Activated naive CD4-positive, alpha-beta T cell treated with anti-CD3 and anti-CD28 coated beads, Interleukin-2, amount 10 ng/mL, durations not matched to agents 7 days and 5 days (primary cell): ENCODE results near the gene FOXO6.

Source experiments
- CTCF ChIA-PET: fragments of 350-600 bp; sonication (Branson Sonifier 250); formaldehyde crosslinking; loops from one replicate; lab custom pipeline; 2021; ENCODE audit warnings: antibody characterized with exemption; lab: Charles Lee
- DNase-seq: peaks from one replicate; pipeline ENCODE4 v3.0.0-alpha.2; 2020
- H3K27ac Mint-ChIP-seq: one replicate; pipeline ENCODE4 v1.8.0; 2021; ENCODE audit warnings: mild to moderate bottlenecking, moderate library complexity, mixed read lengths
- H3K27me3 Mint-ChIP-seq: one replicate; pipeline ENCODE4 v1.8.0; 2021; ENCODE audit warnings: mild to moderate bottlenecking, mixed read lengths
- H3K36me3 Mint-ChIP-seq: one replicate; pipeline ENCODE4 v1.8.0; 2021; ENCODE audit warnings: mixed read lengths
- H3K4me1 Mint-ChIP-seq: one replicate; pipeline ENCODE4 v1.8.0; 2021; ENCODE audit warnings: mixed read lengths
- H3K4me3 Mint-ChIP-seq: one replicate; pipeline ENCODE4 v1.8.0; 2021; ENCODE audit warnings: mild to moderate bottlenecking, moderate library complexity, mixed read lengths
- H3K9me3 Mint-ChIP-seq: one replicate; pipeline ENCODE4 v1.8.0; 2021; ENCODE audit warnings: mixed read lengths

Gene FOXO6

GRCh38 chr1:41363591-41364320, 2.5 kb downstream of the FOXO6 start:
- peaks cover 84% of the 10 kb centered on the region for H3K27me3 Mint-ChIP-seq

GRCh38 chr1:41364442-41365319, 3.4 kb downstream of the FOXO6 start:
- no peak overlapping the region for H3K4me3 Mint-ChIP-seq
- H3K9me3 Mint-ChIP-seq, result no peaks in the 10 kb centered on the region
- H3K27ac Mint-ChIP-seq, result no peak overlapping the region
- CTCF ChIA-PET, result no interaction called here
- DNase-seq, result no peak
- peaks cover 3% of the 10 kb centered on the region for H3K4me1 Mint-ChIP-seq
- H3K36me3 Mint-ChIP-seq, result no peaks in the 10 kb centered on the region
- H3K27me3 Mint-ChIP-seq, result peaks cover 87% of the 10 kb centered on the region

More at GRCh38 chr1:41363591-41364320, 2.5 kb downstream of the FOXO6 start:
- H3K4me3 Mint-ChIP-seq, result no peak overlapping the region
- CTCF ChIA-PET, result no interaction called here
- H3K36me3 Mint-ChIP-seq, result no peaks in the 10 kb centered on the region
- peaks cover 3% of the 10 kb centered on the region for H3K4me1 Mint-ChIP-seq
- no peak overlapping the region for H3K27ac Mint-ChIP-seq
- no peaks in the 10 kb centered on the region for H3K9me3 Mint-ChIP-seq
- no peak for DNase-seq

- CTCF ChIA-PET, result no interaction called here
- no peak for DNase-seq
- Mint-ChIP-seq H3K4me3 (no peak overlapping the region), H3K36me3 (no peaks in the 10 kb centered on the region), H3K27ac (no peak overlapping the region), H3K27me3 (peaks cover 83% of the 10 kb centered on the region), H3K4me1 (peaks cover 3% of the 10 kb centered on the region), H3K9me3 (no peaks in the 10 kb centered on the region)
Measured at GRCh38 chr1:41365320-41365633, 4.0 kb downstream of the FOXO6 start.

- no peak overlapping the region for H3K27ac Mint-ChIP-seq
- DNase-seq, result no peak
- no peaks in the 10 kb centered on the region for H3K36me3 Mint-ChIP-seq
- H3K4me1 Mint-ChIP-seq, result peaks cover 3% of the 10 kb centered on the region
- CTCF ChIA-PET, result no interaction called here
- H3K27me3 Mint-ChIP-seq, result peaks cover 80% of the 10 kb centered on the region
- no peak overlapping the region for H3K4me3 Mint-ChIP-seq
- no peaks in the 10 kb centered on the region for H3K9me3 Mint-ChIP-seq
Measured at GRCh38 chr1:41365772-41366454, 4.7 kb downstream of the FOXO6 start.

- Mint-ChIP-seq H3K9me3 (no peaks in the 10 kb centered on the region), H3K36me3 (no peaks in the 10 kb centered on the region), H3K4me1 (peaks cover 3% of the 10 kb centered on the region), H3K27me3 (peaks cover 86% of the 10 kb centered on the region), H3K27ac (no peak overlapping the region), H3K4me3 (no peak overlapping the region)
- DNase-seq, result peak; percentile 51
- CTCF ChIA-PET, result no interaction called here
Measured at GRCh38 chr1:41366455-41367287, 5.4 kb downstream of the FOXO6 start.

- peaks cover 3% of the 10 kb centered on the region for H3K4me1 Mint-ChIP-seq
- no peak for DNase-seq
- H3K4me3 Mint-ChIP-seq, result no peak overlapping the region
- CTCF ChIA-PET, result no interaction called here
- H3K36me3 Mint-ChIP-seq, result no peaks in the 10 kb centered on the region
- no peak overlapping the region for H3K27ac Mint-ChIP-seq
- H3K27me3 Mint-ChIP-seq, result peaks cover 85% of the 10 kb centered on the region
- no peaks in the 10 kb centered on the region for H3K9me3 Mint-ChIP-seq
Measured at GRCh38 chr1:41367288-41367642, 6.0 kb downstream of the FOXO6 start.

- H3K36me3 Mint-ChIP-seq, result no peaks in the 10 kb centered on the region
- DNase-seq, result no peak
- CTCF ChIA-PET, result no interaction called here
- no peak overlapping the region for H3K27ac Mint-ChIP-seq
- no peaks in the 10 kb centered on the region for H3K9me3 Mint-ChIP-seq
- H3K4me3 Mint-ChIP-seq, result no peak overlapping the region
- peaks cover 3% of the 10 kb centered on the region for H3K4me1 Mint-ChIP-seq
- H3K27me3 Mint-ChIP-seq, result peaks cover 84% of the 10 kb centered on the region
Measured at GRCh38 chr1:41368366-41368765, 7.1 kb downstream of the FOXO6 start.

- Mint-ChIP-seq H3K4me3 (no peak overlapping the region), H3K36me3 (no peaks in the 10 kb centered on the region), H3K27ac (no peak overlapping the region), H3K9me3 (no peaks in the 10 kb centered on the region), H3K27me3 (peaks cover 84% of the 10 kb centered on the region), H3K4me1 (peaks cover 3% of the 10 kb centered on the region)
- DNase-seq, result no peak
- CTCF ChIA-PET, result no interaction called here
Measured at GRCh38 chr1:41368801-41369200, 7.6 kb downstream of the FOXO6 start.

GRCh38 chr1:41369531-41369930, 8.3 kb downstream of the FOXO6 start:
- Mint-ChIP-seq H3K27ac (no peak overlapping the region), H3K4me3 (no peak overlapping the region), H3K36me3 (no peaks in the 10 kb centered on the region), H3K9me3 (no peaks in the 10 kb centered on the region), H3K27me3 (peaks cover 81% of the 10 kb centered on the region), H3K4me1 (peaks cover 3% of the 10 kb centered on the region)
- CTCF ChIA-PET, result interaction anchor here (1.2 kb wide), 1 partner anchor 8 kb away, joined by 3 read pairs; the partner anchor contains the start of gene FOXO6
- DNase-seq, result no peak

- CTCF ChIA-PET, result interaction anchor here (1.2 kb wide), 1 partner anchor 9 kb away, joined by 3 read pairs; the partner anchor contains the start of gene FOXO6
- H3K27me3 Mint-ChIP-seq, result peaks cover 79% of the 10 kb centered on the region
- H3K4me3 Mint-ChIP-seq, result no peak overlapping the region
- no peak for DNase-seq
- H3K36me3 Mint-ChIP-seq, result no peaks in the 10 kb centered on the region
- H3K4me1 Mint-ChIP-seq, result peaks cover 3% of the 10 kb centered on the region
- H3K27ac Mint-ChIP-seq, result no peak overlapping the region
- H3K9me3 Mint-ChIP-seq, result no peaks in the 10 kb centered on the region
Measured at GRCh38 chr1:41370225-41370624, 9.0 kb downstream of the FOXO6 start.

- H3K36me3 Mint-ChIP-seq, result no peaks in the 10 kb centered on the region
- peak overlapping the region; percentile 29 for H3K27ac Mint-ChIP-seq
- H3K4me3 Mint-ChIP-seq, result no peak overlapping the region
- no peak for DNase-seq
- CTCF ChIA-PET, result interaction anchor here (1.2 kb wide), 1 partner anchor 10 kb away, joined by 3 read pairs; the partner anchor contains the start of gene FOXO6
- H3K4me1 Mint-ChIP-seq, result peaks cover 3% of the 10 kb centered on the region
- H3K27me3 Mint-ChIP-seq, result peaks cover 78% of the 10 kb centered on the region
- H3K9me3 Mint-ChIP-seq, result no peaks in the 10 kb centered on the region
Measured at GRCh38 chr1:41370756-41371420, 9.7 kb downstream of the FOXO6 start.

GRCh38 chr1:41371630-41372599, 10.7 kb downstream of the FOXO6 start:
- no peak overlapping the region for H3K4me3 Mint-ChIP-seq
- H3K27ac Mint-ChIP-seq, result no peak overlapping the region
- CTCF ChIA-PET, result no interaction called here
- DNase-seq, result no peak
- no peaks in the 10 kb centered on the region for H3K4me1 Mint-ChIP-seq
- no peaks in the 10 kb centered on the region for H3K9me3 Mint-ChIP-seq
- H3K36me3 Mint-ChIP-seq, result no peaks in the 10 kb centered on the region
- H3K27me3 Mint-ChIP-seq, result peaks cover 78% of the 10 kb centered on the region
